PC-3 (cell line): Measurements from ENCODE around the gene OR6B1. TPM values are rescaled to one million over a fixed set of nuclear protein-coding genes. Genes with fewer than 3 reads are reported as not detected.

Experiments used
- ATAC-seq: fragments of 200-7000 bp; cut with Tn5 transposase; 2 replicates; pipeline ENCODE4 v1.9.1; 2020; ENCODE audit warnings: mild to moderate bottlenecking, moderate library complexity
- BruUV-seq: library from RNA; stranded (reverse); fragments of 400-500 nt; replicated peaks from 2 replicates; lab custom pipeline; 2021; lab: Mats Ljungman, UMichigan
- CTCF ChIA-PET: fragments of 300-600 bp; sonication (Branson Sonifier 250); formaldehyde crosslinking; loops from one replicate; lab custom pipeline; 2022; ENCODE audit warnings: antibody characterized with exemption; lab: Charles Lee
- POLR2A ChIA-PET: fragments of 300-600 bp; sonication (Branson Sonifier 250); formaldehyde crosslinking; loops from one replicate; lab custom pipeline; 2022; ENCODE audit warnings: antibody characterized with exemption; ENCODE audit not compliant: unreplicated experiment; lab: Charles Lee
- DNase-seq: peaks from one replicate; pipeline ENCODE4 v3.0.0-alpha.2; 2015
- H2AFZ ChIP-seq: fragments of 300-600 bp; sonication (generic); 2 replicates; pipeline ENCODE4 v1.6.0; 2016; ENCODE audit warnings: antibody characterized with exemption, low read length
- H3F3A ChIP-seq: fragments of 300-600 bp; sonication (generic); one replicate; pipeline ENCODE4 v1.6.0; 2017; ENCODE audit warnings: antibody characterized with exemption, low read length, control low read depth, mild to moderate bottlenecking; ENCODE audit not compliant: unreplicated experiment
- H3K27ac ChIP-seq: fragments of 300-600 bp; sonication (generic); 2 replicates; pipeline ENCODE4 v1.5.1; 2016; ENCODE audit warnings: mild to moderate bottlenecking, low read length
- H3K27me3 ChIP-seq: fragments of 300-600 bp; sonication (generic); 2 replicates; pipeline ENCODE4 v1.6.1; 2016; ENCODE audit warnings: low read length, mixed read lengths
- H3K36me3 ChIP-seq: fragments of 300-600 bp; sonication (generic); 2 replicates; pipeline ENCODE4 v1.6.1; 2016; ENCODE audit warnings: low read depth, mixed run types, low read length, mixed read lengths
- H3K4me1 ChIP-seq: fragments of 300-600 bp; sonication (generic); 2 replicates; pipeline ENCODE4 v1.5.1; 2016; ENCODE audit warnings: low read length; ENCODE audit not compliant: insufficient read depth
- H3K4me2 ChIP-seq: fragments of 300-600 bp; sonication (generic); 2 replicates; pipeline ENCODE4 v1.6.0; 2016; ENCODE audit warnings: low read length
- H3K4me3 ChIP-seq: fragments of 300-600 bp; sonication (generic); 2 replicates; pipeline ENCODE4 v1.5.1; 2016; ENCODE audit warnings: mild to moderate bottlenecking, low read length, mixed read lengths
- H3K79me2 ChIP-seq: fragments of 300-600 bp; sonication (generic); 2 replicates; pipeline ENCODE4 v1.6.1; 2017; ENCODE audit warnings: low read length, mixed read lengths
- H3K9ac ChIP-seq: fragments of 300-600 bp; sonication (generic); 2 replicates; pipeline ENCODE4 v1.6.0; 2016; ENCODE audit warnings: mild to moderate bottlenecking, low read length
- H3K9me2 ChIP-seq: fragments of 300-600 bp; sonication (generic); replicated peaks from 2 replicates; pipeline ENCODE4 v1.6.1; 2016; ENCODE audit warnings: mixed run types, low read length, mixed read lengths
- H3K9me3 ChIP-seq: fragments of 300-600 bp; sonication (generic); 2 replicates; pipeline ENCODE4 v1.6.1; 2016; ENCODE audit warnings: low read length, mixed read lengths
- H4K20me1 ChIP-seq: fragments of 300-600 bp; sonication (generic); 2 replicates; pipeline ENCODE4 v1.6.1; 2016; ENCODE audit warnings: low read length, mixed read lengths
- EZH2 ChIP-seq: fragments of 300-600 bp; sonication (generic); IDR thresholded peaks from one replicate; pipeline ENCODE4 v1.6.1; 2017; ENCODE audit warnings: antibody characterized with exemption, mild to moderate bottlenecking, low read length; ENCODE audit not compliant: unreplicated experiment
- EZH2phosphoT487 ChIP-seq: fragments of 300-600 bp; sonication (generic); IDR thresholded peaks from 2 replicates; pipeline ENCODE4 v1.6.1; 2018; ENCODE audit warnings: mild to moderate bottlenecking, antibody characterized with exemption, low read length, borderline replicate concordance
- intact Hi-C: fragments of 100-400 bp; cut with micrococcal nuclease; formaldehyde crosslinking; loops from 2 replicates; pipeline ENCODE4 v1.9.0; 2023
- total RNA-seq: library from RNA; depleted of rRNA; stranded (reverse); fragments of >200 nt; gene quantifications from 2 replicates; pipeline ENCODE4 v1.2.3, GENCODE V29; 2014
- TF ChIP-seq, protein P1 (sequence below): fragments of 300-600 bp; sonication (generic); conservative IDR thresholded peaks from 2 replicates; pipeline ENCODE4 v1.5.1; 2017; ENCODE audit warnings: antibody characterized with exemption, low read depth, mild to moderate bottlenecking, low read length

Gene OR6B1
- total RNA-seq, 1 experiment from 2014 or later = not detected

DNA sequence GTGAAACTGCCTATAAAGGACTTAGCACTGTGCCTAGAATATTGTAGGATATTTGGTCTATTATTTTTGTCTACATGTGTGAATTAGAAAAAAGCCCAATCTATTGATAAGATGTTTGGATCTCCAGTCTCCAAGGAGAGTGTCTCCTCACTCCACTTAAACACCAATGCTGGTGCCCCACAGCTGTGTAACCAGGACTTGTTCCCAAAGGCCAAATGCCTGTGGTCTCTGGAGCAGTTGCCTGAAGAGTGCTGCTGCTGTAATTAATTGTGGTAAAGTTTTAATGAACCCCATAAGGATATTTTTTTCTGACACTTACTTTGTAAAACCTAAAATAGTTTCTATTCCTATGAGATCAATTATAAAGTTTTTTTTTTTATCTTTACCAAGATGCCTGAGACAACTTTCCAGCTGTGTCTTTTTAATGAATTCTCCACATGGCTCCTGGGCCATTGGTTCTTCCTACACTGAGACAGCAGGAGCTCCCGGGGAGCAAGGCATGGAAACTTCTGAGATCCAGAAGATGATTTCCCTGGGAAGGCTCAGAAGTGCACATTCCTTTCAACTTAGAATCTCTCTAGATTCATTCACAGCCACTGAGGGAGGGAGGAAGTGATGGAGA is 37.4 kb downstream of the OR6B1 start:
- intact Hi-C loops = no loop called here
- Histone ChIP-seq H3K79me2 (no peaks in the 10 kb centered on the region), H3K36me3 (no peaks in the 10 kb centered on the region), H3K4me2 (no peak overlapping the region), H3K27me3 (no peaks in the 10 kb centered on the region), H3K9me2 (no peaks in the 10 kb centered on the region), H3K4me1 (peaks cover 36% of the 10 kb centered on the region), H3F3A (no peaks in the 10 kb centered on the region), H3K9me3 (no peaks in the 10 kb centered on the region), H4K20me1 (no peaks in the 10 kb centered on the region), H3K4me3 (no peak overlapping the region), H3K27ac (no peak overlapping the region), H3K9ac (no peak overlapping the region), H2AFZ (no peak overlapping the region)
- no TSS peak for BruUV-seq
- POLR2A ChIA-PET = no interaction called here
- no peak for DNase-seq
- CTCF ChIA-PET = no interaction called here
- TF ChIP-seq, protein P1, sequence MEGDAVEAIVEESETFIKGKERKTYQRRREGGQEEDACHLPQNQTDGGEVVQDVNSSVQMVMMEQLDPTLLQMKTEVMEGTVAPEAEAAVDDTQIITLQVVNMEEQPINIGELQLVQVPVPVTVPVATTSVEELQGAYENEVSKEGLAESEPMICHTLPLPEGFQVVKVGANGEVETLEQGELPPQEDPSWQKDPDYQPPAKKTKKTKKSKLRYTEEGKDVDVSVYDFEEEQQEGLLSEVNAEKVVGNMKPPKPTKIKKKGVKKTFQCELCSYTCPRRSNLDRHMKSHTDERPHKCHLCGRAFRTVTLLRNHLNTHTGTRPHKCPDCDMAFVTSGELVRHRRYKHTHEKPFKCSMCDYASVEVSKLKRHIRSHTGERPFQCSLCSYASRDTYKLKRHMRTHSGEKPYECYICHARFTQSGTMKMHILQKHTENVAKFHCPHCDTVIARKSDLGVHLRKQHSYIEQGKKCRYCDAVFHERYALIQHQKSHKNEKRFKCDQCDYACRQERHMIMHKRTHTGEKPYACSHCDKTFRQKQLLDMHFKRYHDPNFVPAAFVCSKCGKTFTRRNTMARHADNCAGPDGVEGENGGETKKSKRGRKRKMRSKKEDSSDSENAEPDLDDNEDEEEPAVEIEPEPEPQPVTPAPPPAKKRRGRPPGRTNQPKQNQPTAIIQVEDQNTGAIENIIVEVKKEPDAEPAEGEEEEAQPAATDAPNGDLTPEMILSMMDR = no peak
- TF ChIP-seq EZH2 (no peak), EZH2phosphoT487 (no peak)
- no peak for ATAC-seq

DNA sequence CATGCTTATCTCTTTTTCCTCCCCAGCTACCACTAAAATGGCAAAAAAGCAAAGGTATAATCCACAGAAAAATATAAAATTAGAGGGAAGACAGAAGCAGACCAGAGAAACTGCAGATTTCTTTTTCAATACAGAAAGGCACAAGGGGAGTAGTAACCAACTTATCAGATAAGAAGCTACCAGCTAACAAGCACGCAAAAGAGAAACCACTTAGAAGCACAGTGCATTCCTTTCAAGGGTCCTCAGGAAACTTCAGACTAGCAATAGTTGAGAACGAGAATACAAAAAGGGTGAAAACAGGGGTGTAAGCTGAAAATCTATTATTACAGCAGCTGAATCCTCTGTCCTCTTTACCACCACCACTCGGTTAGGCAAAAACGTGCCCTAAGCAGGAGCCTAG is 38.8 kb downstream of the OR6B1 start:
- no TSS peak for BruUV-seq
- Histone ChIP-seq H3K9ac (no peak overlapping the region), H3F3A (no peaks in the 10 kb centered on the region), H3K36me3 (no peaks in the 10 kb centered on the region), H3K9me3 (no peaks in the 10 kb centered on the region), H2AFZ (no peak overlapping the region), H3K4me1 (peaks cover 22% of the 10 kb centered on the region), H3K27ac (no peak overlapping the region), H3K79me2 (no peaks in the 10 kb centered on the region), H3K9me2 (no peaks in the 10 kb centered on the region), H3K4me2 (no peak overlapping the region), H4K20me1 (no peaks in the 10 kb centered on the region), H3K27me3 (no peaks in the 10 kb centered on the region), H3K4me3 (no peak overlapping the region)
- no peak for DNase-seq
- ChIA-PET CTCF (interaction anchor here (0.7 kb wide), 1 partner anchor 89 kb away, joined by 4 read pairs; no protein-coding TSS in a partner anchor), POLR2A (no interaction called here)
- no peak for ATAC-seq
- TF ChIP-seq EZH2 (no peak), EZH2phosphoT487 (no peak)
- TF ChIP-seq, protein P1 = no peak
- intact Hi-C loops = no loop called here

DNA sequence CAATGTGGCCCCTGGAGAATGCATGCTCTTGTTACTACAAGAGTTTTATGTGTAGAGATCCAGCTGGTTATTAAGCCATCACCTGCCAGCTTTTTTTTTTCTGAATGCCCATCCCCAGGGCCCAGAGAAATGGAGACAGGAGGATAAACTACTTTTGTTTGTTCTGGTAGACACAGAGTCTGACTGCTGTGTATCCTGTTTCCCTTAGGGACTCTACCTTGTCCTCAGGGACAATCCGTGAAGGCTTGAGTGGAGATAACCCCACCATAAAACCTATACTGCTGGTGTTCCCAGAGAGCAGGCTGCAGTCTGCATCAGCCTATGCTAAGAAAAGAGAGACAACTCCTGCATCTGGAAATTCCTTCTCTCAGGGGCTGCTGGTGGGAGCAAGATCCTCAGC is 48.5 kb downstream of the OR6B1 start, which contains the start of gene OR2A5:
OR2A5 (plus strand) TSS at position 301 of the 400 bp plus-strand sequence. CDS start 1,454 bp downstream, outside the sequence.
- ChIA-PET POLR2A (no interaction called here), CTCF (interaction anchor here (2.1 kb wide), 1 partner anchor 79 kb away, joined by 4 read pairs; no protein-coding TSS in a partner anchor)
- H3F3A ChIP-seq = no peaks in the 10 kb centered on the region
- no TSS peak for BruUV-seq
- H3K9me3 ChIP-seq = no peaks in the 10 kb centered on the region
- no peaks in the 10 kb centered on the region for H3K36me3 ChIP-seq
- peak within 1 kb of the TSS; percentile 56 for H3K4me2 ChIP-seq
- no peak for DNase-seq
- H3K9ac ChIP-seq = peak within 1 kb of the TSS; percentile 27
- H3K79me2 ChIP-seq = no peaks in the 10 kb centered on the region
- intact Hi-C loops = no loop called here
- no peak within 1 kb of the TSS for H3K4me3 ChIP-seq
- peak within 1 kb of the TSS; percentile 72 for H3K27ac ChIP-seq
- peak within 1 kb of the TSS; percentile 21; the same call in 1 of the 2 replicates for H2AFZ ChIP-seq
- no peaks in the 10 kb centered on the region for H3K9me2 ChIP-seq
- TF ChIP-seq EZH2phosphoT487 (no peak), EZH2 (no peak)
- TF ChIP-seq, protein P1 = no peak
- peaks cover 25% of the 10 kb centered on the region for H3K4me1 ChIP-seq
- no peaks in the 10 kb centered on the region for H3K27me3 ChIP-seq
- no peak for ATAC-seq
- H4K20me1 ChIP-seq = no peaks in the 10 kb centered on the region
